H1 (cell line): ENCODE data around the gene NDC1.

ENCODE experiments used
- CBX8 ChIP-seq: fragments of 300-800, 300-1000 bp; sonication (generic); IDR thresholded peaks from 2 replicates; pipeline ENCODE4 v1.7.1; 2016; ENCODE audit warnings: low read depth, low read length, borderline replicate concordance
- CHD2 ChIP-seq: IDR thresholded peaks from 2 replicates; pipeline ENCODE4 v1.6.1; 2012; ENCODE audit warnings: low read length, improper control_type of control experiment
- EP300 ChIP-seq, 2 experiments: IDR thresholded peaks; 1 replicate in 1 of 2; 2 replicates in 1 of 2; pipeline ENCODE4 v1.6.1; 2011 to 2012; ENCODE audit warnings: low read depth in 2 of 2, low read length in 2 of 2, mild to moderate bottlenecking in 2 of 2, borderline replicate concordance in 1 of 2, inconsistent platforms in 1 of 2, moderate library complexity in 1 of 2
- POLR2A ChIP-seq, 2 experiments: IDR thresholded peaks; 1 replicate in 1 of 2; 2 replicates in 1 of 2; pipeline ENCODE4 v1.6.1; 2011; ENCODE audit warnings: low read depth in 2 of 2, low read length in 2 of 2, mild to moderate bottlenecking in 2 of 2; ENCODE audit errors: control extremely low read depth in 1 of 2
- POLR2AphosphoS5 ChIP-seq: IDR thresholded peaks from 2 replicates; pipeline ENCODE4 v1.6.1; 2011; ENCODE audit warnings: low read depth, low read length
- SIN3A ChIP-seq, 2 experiments: IDR thresholded peaks in 1 of 2; conservative IDR thresholded peaks in 1 of 2; 2 replicates each; pipeline ENCODE4 v1.6.1; 2011 to 2012; ENCODE audit warnings: low read length in 2 of 2, improper control_type of control experiment in 1 of 2, low read depth in 1 of 2, mild to moderate bottlenecking in 1 of 2
- TAF1 ChIP-seq: IDR thresholded peaks from 2 replicates; pipeline ENCODE4 v1.6.1; 2011; ENCODE audit warnings: mild to moderate bottlenecking, low read depth, low read length
- YY1 ChIP-seq: IDR thresholded peaks from 2 replicates; pipeline ENCODE4 v1.6.1; 2011; ENCODE audit warnings: low read depth, mild to moderate bottlenecking, low read length
- TF ChIP-seq, protein P1 (sequence below), 3 experiments: IDR thresholded peaks; 1 replicate in 2 of 3; 2 replicates in 1 of 3; pipeline versions ENCODE4 v1.5.1 to v1.6.1; 2011; ENCODE audit warnings: low read length in 3 of 3, mild to moderate bottlenecking in 3 of 3, inconsistent platforms in 2 of 3, low read depth in 1 of 3, moderate library complexity in 1 of 3; ENCODE audit not compliant: insufficient read depth in 1 of 3; ENCODE audit errors: control extremely low read depth in 1 of 3

DNA sequence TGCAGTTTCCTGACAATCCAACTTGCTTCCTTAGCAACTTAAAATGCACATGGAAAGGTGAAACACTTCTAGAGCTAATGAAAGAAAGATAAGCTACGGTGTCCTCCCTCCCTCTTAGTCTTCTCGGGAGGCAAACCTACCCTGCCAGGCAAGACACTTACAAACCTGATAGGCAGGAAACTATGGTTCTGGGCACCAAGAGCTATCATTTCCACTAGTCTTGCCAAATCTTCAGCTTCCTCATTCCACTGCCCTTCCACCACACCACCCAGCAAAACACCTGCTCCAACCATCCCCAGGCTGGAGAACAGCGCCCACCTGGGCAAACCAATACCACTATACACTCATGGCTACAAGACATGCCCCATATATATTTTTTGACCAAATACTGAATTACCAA is 15.2 kb downstream of the NDC1 start:
- TF ChIP-seq, protein P1, sequence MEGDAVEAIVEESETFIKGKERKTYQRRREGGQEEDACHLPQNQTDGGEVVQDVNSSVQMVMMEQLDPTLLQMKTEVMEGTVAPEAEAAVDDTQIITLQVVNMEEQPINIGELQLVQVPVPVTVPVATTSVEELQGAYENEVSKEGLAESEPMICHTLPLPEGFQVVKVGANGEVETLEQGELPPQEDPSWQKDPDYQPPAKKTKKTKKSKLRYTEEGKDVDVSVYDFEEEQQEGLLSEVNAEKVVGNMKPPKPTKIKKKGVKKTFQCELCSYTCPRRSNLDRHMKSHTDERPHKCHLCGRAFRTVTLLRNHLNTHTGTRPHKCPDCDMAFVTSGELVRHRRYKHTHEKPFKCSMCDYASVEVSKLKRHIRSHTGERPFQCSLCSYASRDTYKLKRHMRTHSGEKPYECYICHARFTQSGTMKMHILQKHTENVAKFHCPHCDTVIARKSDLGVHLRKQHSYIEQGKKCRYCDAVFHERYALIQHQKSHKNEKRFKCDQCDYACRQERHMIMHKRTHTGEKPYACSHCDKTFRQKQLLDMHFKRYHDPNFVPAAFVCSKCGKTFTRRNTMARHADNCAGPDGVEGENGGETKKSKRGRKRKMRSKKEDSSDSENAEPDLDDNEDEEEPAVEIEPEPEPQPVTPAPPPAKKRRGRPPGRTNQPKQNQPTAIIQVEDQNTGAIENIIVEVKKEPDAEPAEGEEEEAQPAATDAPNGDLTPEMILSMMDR (IDR thresholded peaks at IDR 0.05; ENCODE audit: control extremely low read depth in 1 of 3, insufficient read depth in 1 of 3, low read depth in 1 of 3, low read length in 3 of 3): no peak
- TF ChIP-seq POLR2A (IDR thresholded peaks at IDR 0.05; ENCODE audit: control extremely low read depth in 1 of 2, low read depth in 2 of 2, low read length in 2 of 2) (no peak), SIN3A (conservative IDR thresholded peaks at IDR 0.05 in 1 of 2, IDR thresholded peaks at IDR 0.05 in 1 of 2; ENCODE audit: low read depth in 1 of 2, low read length in 2 of 2) (no peak), POLR2AphosphoS5 (no peak), CHD2 (no peak), CBX8 (no peak), EP300 (IDR thresholded peaks at IDR 0.05; ENCODE audit: borderline replicate concordance in 1 of 2, low read depth in 2 of 2, low read length in 2 of 2) (no peak), TAF1 (no peak), YY1 (no peak)
